ENCODE results near the gene UST. TPM values are rescaled to one million over a fixed set of nuclear protein-coding genes. Genes with fewer than 3 reads are reported as not detected.

The UST gene
- total RNA-seq, 4 donors from 2014 or later: 2.3 to 8.4 (median 2.8) TPM

DNA sequence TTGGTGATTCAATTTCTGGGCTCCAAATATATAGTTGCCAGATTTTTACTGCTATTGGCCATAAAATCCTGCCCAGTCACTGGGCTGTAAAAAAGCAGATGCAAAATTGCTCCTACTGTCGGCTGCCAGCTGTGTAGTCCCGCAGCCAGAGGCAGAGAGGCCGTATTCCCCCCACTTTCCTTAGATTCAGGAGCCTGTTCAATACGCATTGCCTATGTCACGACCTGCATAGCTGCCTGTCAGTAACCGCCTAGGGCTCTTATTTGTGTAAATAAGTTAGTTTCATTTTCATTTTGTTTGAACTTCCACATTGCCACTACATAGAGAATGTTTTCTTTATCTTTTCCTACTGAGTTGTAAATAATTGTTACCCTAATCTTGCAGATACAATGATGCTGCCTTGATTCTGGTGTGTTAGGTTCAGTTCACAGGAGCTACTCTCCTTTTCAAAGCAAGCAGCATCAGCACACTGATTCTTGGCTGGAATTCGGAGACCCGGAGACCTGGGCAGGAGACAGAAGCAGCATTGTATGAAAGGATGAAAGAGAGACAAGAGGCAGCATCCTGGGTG is 46.0 kb upstream of the UST start:
- no peaks in the 10 kb centered on the region for H3K36me3 ChIP-seq
- no peak for DNase-seq
- no peaks in the 10 kb centered on the region for H3K9me3 ChIP-seq
- ATAC-seq: peak in 1 of 2 donors; percentile 41
- peak overlapping the region; percentile 27 to 66 (median 39) for H3K4me3 ChIP-seq
- TF ChIP-seq POLR2A (IDR thresholded peaks at IDR 0.05): no peak
- TF ChIP-seq, protein P1, sequence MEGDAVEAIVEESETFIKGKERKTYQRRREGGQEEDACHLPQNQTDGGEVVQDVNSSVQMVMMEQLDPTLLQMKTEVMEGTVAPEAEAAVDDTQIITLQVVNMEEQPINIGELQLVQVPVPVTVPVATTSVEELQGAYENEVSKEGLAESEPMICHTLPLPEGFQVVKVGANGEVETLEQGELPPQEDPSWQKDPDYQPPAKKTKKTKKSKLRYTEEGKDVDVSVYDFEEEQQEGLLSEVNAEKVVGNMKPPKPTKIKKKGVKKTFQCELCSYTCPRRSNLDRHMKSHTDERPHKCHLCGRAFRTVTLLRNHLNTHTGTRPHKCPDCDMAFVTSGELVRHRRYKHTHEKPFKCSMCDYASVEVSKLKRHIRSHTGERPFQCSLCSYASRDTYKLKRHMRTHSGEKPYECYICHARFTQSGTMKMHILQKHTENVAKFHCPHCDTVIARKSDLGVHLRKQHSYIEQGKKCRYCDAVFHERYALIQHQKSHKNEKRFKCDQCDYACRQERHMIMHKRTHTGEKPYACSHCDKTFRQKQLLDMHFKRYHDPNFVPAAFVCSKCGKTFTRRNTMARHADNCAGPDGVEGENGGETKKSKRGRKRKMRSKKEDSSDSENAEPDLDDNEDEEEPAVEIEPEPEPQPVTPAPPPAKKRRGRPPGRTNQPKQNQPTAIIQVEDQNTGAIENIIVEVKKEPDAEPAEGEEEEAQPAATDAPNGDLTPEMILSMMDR (IDR thresholded peaks at IDR 0.05 in 4 of 5, conservative IDR thresholded peaks at IDR 0.05 in 1 of 5): no peak
- intact Hi-C loops (cut with DNase I; ENCODE audit: low total_unique reads): loop anchor here (2.0 kb wide), 1 partner anchor 122 kb away; no protein-coding TSS in a partner anchor
- peak overlapping the region in 1 of 4 donors; percentile 10 for H3K27ac ChIP-seq
- peaks cover 5 to 12% of the 10 kb centered on the region in 2 donors for H3K4me1 ChIP-seq
- in situ Hi-C loops (cut with MboI; ENCODE audit: low sequenced_read_pairs in 4 of 4): loop anchor here in 1 of 4 donors (10.0 kb wide), 1 partner anchor 116 kb away; no protein-coding TSS in a partner anchor
- no peaks in the 10 kb centered on the region for H3K27me3 ChIP-seq

DNA sequence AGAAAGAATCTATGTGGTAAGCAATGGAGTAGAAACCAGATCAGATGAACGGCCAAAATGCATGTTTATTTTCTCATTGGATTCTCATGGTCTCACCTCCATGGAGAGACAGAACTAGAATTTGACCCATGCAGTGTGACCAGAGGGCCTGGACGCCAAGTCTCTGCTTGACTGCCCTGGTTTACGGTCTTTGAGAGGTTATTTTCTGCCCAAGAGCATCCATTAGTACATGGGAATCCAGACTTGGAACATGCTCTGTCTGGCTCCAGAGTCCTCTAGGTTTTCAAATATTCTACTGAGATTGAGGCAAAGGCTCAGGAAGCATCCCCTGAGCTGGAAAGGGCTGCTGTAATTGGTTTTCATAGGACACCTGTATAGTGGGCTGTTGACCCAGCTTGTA is 45.5 kb upstream of the UST start:
- H3K4me1 ChIP-seq: peaks cover 5 to 12% of the 10 kb centered on the region in 2 donors
- no peaks in the 10 kb centered on the region for H3K36me3 ChIP-seq
- ATAC-seq: no peak
- in situ Hi-C loops (cut with MboI; ENCODE audit: low sequenced_read_pairs in 4 of 4): loop anchor here in 1 of 4 donors (10.0 kb wide), 1 partner anchor 117 kb away; no protein-coding TSS in a partner anchor
- H3K9me3 ChIP-seq: no peaks in the 10 kb centered on the region
- DNase-seq: no peak
- H3K4me3 ChIP-seq: peak overlapping the region; percentile 27 to 66 (median 39)
- H3K27me3 ChIP-seq: no peaks in the 10 kb centered on the region
- intact Hi-C loops (cut with DNase I; ENCODE audit: low total_unique reads): loop anchor here (2.0 kb wide), 1 partner anchor 123 kb away; no protein-coding TSS in a partner anchor
- peak overlapping the region in 1 of 4 donors; percentile 10 for H3K27ac ChIP-seq
- TF ChIP-seq, protein P1 (IDR thresholded peaks at IDR 0.05 in 4 of 5, conservative IDR thresholded peaks at IDR 0.05 in 1 of 5): no peak

DNA sequence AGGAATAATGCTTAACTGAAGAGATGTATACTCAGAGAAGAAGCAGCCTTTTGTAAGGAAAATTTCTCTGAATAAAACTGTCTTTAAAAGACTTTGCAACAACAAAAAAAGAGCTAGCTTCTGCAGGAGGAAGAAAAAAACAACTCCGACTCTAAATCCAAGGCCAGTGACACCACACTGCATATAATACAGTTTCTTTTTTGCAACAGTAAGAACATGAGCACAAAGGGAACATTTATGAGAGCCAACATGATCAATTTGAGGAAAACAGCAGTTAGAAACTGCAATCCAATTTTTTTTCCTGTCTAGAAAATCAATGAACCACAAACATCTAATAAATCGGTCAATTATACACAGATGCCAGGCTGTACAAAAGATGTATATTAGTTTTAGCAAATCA is 42.9 kb upstream of the UST start:
- Histone ChIP-seq H3K36me3 (no peaks in the 10 kb centered on the region), H3K27me3 (no peaks in the 10 kb centered on the region), H3K4me1 (peaks cover 5 to 12% of the 10 kb centered on the region in 2 donors), H3K27ac (no peak overlapping the region), H3K4me3 (no peak overlapping the region), H3K9me3 (no peaks in the 10 kb centered on the region)
- in situ Hi-C loops (cut with MboI; ENCODE audit: low sequenced_read_pairs in 4 of 4) (loop anchor here in 1 of 4 donors (10.0 kb wide), 1 partner anchor 119 kb away; no protein-coding TSS in a partner anchor), intact Hi-C loops (cut with DNase I; ENCODE audit: low total_unique reads) (no loop called here)
- ATAC-seq (no peak), DNase-seq (no peak)
- TF ChIP-seq, protein P1 (IDR thresholded peaks at IDR 0.05 in 4 of 5, conservative IDR thresholded peaks at IDR 0.05 in 1 of 5): no peak
- TF ChIP-seq POLR2A (IDR thresholded peaks at IDR 0.05): no peak

DNA sequence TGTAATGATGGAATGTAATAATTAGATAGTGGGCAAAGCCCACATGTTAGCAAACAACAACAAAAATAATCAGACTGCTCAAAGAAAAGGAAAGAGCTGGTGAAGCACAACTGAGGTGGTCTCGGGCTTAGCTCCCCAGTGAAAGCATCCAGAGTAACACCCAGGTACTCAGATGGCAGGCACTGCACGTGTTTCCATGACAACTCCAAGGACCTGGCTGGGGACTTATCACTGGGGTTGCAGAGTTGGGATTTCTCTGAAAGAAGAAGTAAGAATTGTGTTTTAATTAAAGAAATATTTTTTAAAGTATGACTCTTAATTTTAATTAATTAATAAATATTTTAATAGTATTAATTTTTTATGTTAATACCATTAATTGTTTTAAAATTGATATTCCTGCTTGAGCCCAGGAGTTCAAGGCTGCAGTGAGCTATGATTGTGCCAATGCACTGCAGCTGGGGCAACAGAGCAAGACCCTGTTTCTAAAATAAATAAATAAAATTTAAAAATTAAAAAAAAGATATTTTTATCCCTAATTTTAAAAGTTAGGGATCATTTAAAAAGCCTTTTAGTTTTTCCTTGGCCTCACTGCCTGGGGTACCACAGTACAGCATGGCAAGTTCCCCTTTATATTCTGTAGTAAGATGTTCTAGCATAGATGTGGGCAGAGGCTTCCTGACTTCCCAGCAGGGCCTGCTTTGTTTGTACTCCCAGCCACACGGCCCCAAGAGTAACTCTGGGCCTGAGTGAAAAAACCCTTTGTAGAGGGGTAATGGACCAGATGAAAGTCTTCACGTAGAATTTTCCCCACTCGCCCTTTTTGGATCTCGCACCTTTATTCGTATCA is 42.2 kb upstream of the UST start:
- intact Hi-C loops (cut with DNase I; ENCODE audit: low total_unique reads) (no loop called here), in situ Hi-C loops (cut with MboI; ENCODE audit: low sequenced_read_pairs in 4 of 4) (loop anchor here in 1 of 4 donors (10.0 kb wide), 1 partner anchor 120 kb away; no protein-coding TSS in a partner anchor)
- H3K4me1 ChIP-seq: peaks cover 5 to 12% of the 10 kb centered on the region in 2 donors
- H3K36me3 ChIP-seq: no peaks in the 10 kb centered on the region
- H3K27ac ChIP-seq: no peak overlapping the region
- DNase-seq (no peak), ATAC-seq (no peak)
- H3K27me3 ChIP-seq: no peaks in the 10 kb centered on the region
- H3K4me3 ChIP-seq: no peak overlapping the region
- TF ChIP-seq, protein P1 (IDR thresholded peaks at IDR 0.05 in 4 of 5, conservative IDR thresholded peaks at IDR 0.05 in 1 of 5): no peak
- H3K9me3 ChIP-seq: no peaks in the 10 kb centered on the region

All from gastrocnemius medialis (tissue), 4 donors.